Mesodermal cell (in vitro differentiated cells): ENCODE results near the gene CNBD2.
A peak's percentile ranks its signal among the peaks of the same experiment; 100 is the strongest.
"Not testable (repeated sequence)": the region's sequence is repeated elsewhere in the genome, so short reads cannot be mapped to it uniquely, and the experiment has no call there.

Source experiments
- H3K27ac ChIP-seq: 2 replicates; pipeline ENCODE4 v1.7.0; 2013; ENCODE audit warnings: mild to moderate bottlenecking, low read depth, low read length, moderate library complexity; ENCODE audit not compliant: severe bottlenecking
- H3K36me3 ChIP-seq: 2 replicates; pipeline ENCODE4 v1.7.1; 2013; ENCODE audit warnings: mild to moderate bottlenecking, low read length, moderate library complexity; ENCODE audit not compliant: control insufficient read depth, insufficient read depth
- H3K4me1 ChIP-seq: one replicate; pipeline ENCODE4 v1.7.1; 2013; ENCODE audit warnings: mild to moderate bottlenecking, low read length; ENCODE audit not compliant: insufficient read depth, control insufficient read depth, poor library complexity, severe bottlenecking
- H3K4me3 ChIP-seq: 2 replicates; pipeline ENCODE4 v1.7.0; 2013; ENCODE audit warnings: low read length, control low read depth, mild to moderate bottlenecking; ENCODE audit not compliant: insufficient read depth, poor library complexity, severe bottlenecking; ENCODE audit errors: extremely low read depth
- H3K9me3 ChIP-seq: 2 replicates; pipeline ENCODE4 v1.7.1; 2013; ENCODE audit warnings: mild to moderate bottlenecking, low read length, moderate library complexity; ENCODE audit not compliant: control insufficient read depth
- WGBS, 2 experiments: methylation state at CpG; one replicate each; pipeline ENCODE4 v1.1.5; 2013; ENCODE audit warnings: missing lambda C conversion rate in 2 of 2; ENCODE audit not compliant: insufficient coverage in 2 of 2; 5-methylcytosine and 5-hydroxymethylcytosine counted together

Gene CNBD2

GRCh38 chr20:36043892-36044515 is 75.6 kb downstream of the CNBD2 start:
- 94 to 96% methylated on average over 9 to 10 of the region's 10 CpGs for WGBS, 2 experiments
- Histone ChIP-seq H3K4me1 (no peaks in the 10 kb centered on the region), H3K4me3 (no peak overlapping the region), H3K27ac (no peak overlapping the region), H3K36me3 (peaks cover 15% of the 10 kb centered on the region), H3K9me3 (no peaks in the 10 kb centered on the region)

GRCh38 chr20:36045373-36045714 is 77.0 kb downstream of the CNBD2 start:
- Histone ChIP-seq H3K27ac (no peak overlapping the region), H3K4me1 (no peaks in the 10 kb centered on the region), H3K36me3 (peaks cover 15% of the 10 kb centered on the region), H3K9me3 (no peaks in the 10 kb centered on the region), H3K4me3 (no peak overlapping the region)
- WGBS, 2 experiments, result no CpG with 5 or more reads among the region's 2 CpGs

- not testable (repeated sequence) for H3K27ac ChIP-seq, H3K4me1 ChIP-seq, H3K9me3 ChIP-seq, H3K4me3 ChIP-seq
- WGBS, 2 experiments, result 85 to 100% methylated on average over 3 of the region's 4 CpGs
- H3K36me3 ChIP-seq, result peaks cover 12% of the 10 kb centered on the region
These were observed 77.8 kb downstream of the CNBD2 start for GRCh38 chr20:36046073-36046798.

- 0 to 14% methylated on average over 1 of the region's 2 CpGs for WGBS, 2 experiments
- not testable (repeated sequence) for H3K4me1 ChIP-seq, H3K9me3 ChIP-seq, H3K27ac ChIP-seq
- peaks cover 10% of the 10 kb centered on the region for H3K36me3 ChIP-seq
- H3K4me3 ChIP-seq, result peak overlapping the region; percentile 88
These were observed 81.0 kb downstream of the CNBD2 start for GRCh38 chr20:36049408-36049807.

- H3K4me1 ChIP-seq, result no peaks in the 10 kb centered on the region
- 3 to 10% methylated on average over 43 to 47 of the region's 75 CpGs for WGBS, 2 experiments
- H3K9me3 ChIP-seq, result no peaks in the 10 kb centered on the region
- peak overlapping the region; percentile 95 for H3K27ac ChIP-seq
- H3K36me3 ChIP-seq, result peaks cover 8% of the 10 kb centered on the region
- H3K4me3 ChIP-seq, result peak overlapping the region; percentile 88
These were observed 82.3 kb downstream of the CNBD2 start for GRCh38 chr20:36050436-36051317.

GRCh38 chr20:36051318-36052116 is 83.1 kb downstream of the CNBD2 start:
- Histone ChIP-seq H3K4me1 (no peaks in the 10 kb centered on the region), H3K36me3 (peaks cover 8% of the 10 kb centered on the region), H3K4me3 (peak overlapping the region; percentile 88), H3K9me3 (no peaks in the 10 kb centered on the region), H3K27ac (peak overlapping the region; percentile 95)
- 85 to 88% methylated on average over 13 of the region's 13 CpGs for WGBS, 2 experiments

GRCh38 chr20:36052117-36052513 is 83.7 kb downstream of the CNBD2 start:
- H3K4me3 ChIP-seq, result no peak overlapping the region
- H3K27ac ChIP-seq, result no peak overlapping the region

GRCh38 chr20:36053863-36054518 is 85.6 kb downstream of the CNBD2 start:
- not testable (repeated sequence) for H3K4me3 ChIP-seq
- WGBS, 2 experiments, result 87 to 89% methylated on average over 2 to 4 of the region's 9 CpGs

More at GRCh38 chr20:36052117-36052513, 83.7 kb downstream of the CNBD2 start:
- WGBS, 2 experiments, result 82 to 92% methylated on average over 2 to 3 of the region's 6 CpGs
- H3K9me3 ChIP-seq, result no peaks in the 10 kb centered on the region
- H3K36me3 ChIP-seq, result peaks cover 5% of the 10 kb centered on the region
- H3K4me1 ChIP-seq, result no peaks in the 10 kb centered on the region

GRCh38 chr20:36055145-36055544 is 86.8 kb downstream of the CNBD2 start:
- no CpG with 5 or more reads among the region's 4 CpGs for WGBS, 2 experiments
- H3K9me3 ChIP-seq, result no peaks in the 10 kb centered on the region
- no peaks in the 10 kb centered on the region for H3K36me3 ChIP-seq
- no peaks in the 10 kb centered on the region for H3K4me1 ChIP-seq
- H3K4me3 ChIP-seq, result no peak overlapping the region
- H3K27ac ChIP-seq, result no peak overlapping the region

More at GRCh38 chr20:36053863-36054518, 85.6 kb downstream of the CNBD2 start:
- not testable (repeated sequence) for H3K36me3 ChIP-seq, H3K4me1 ChIP-seq, H3K27ac ChIP-seq, H3K9me3 ChIP-seq

- no peaks in the 10 kb centered on the region for H3K36me3 ChIP-seq
- no peaks in the 10 kb centered on the region for H3K9me3 ChIP-seq
- no peak overlapping the region for H3K4me3 ChIP-seq
- no peak overlapping the region for H3K27ac ChIP-seq
- peaks cover 14% of the 10 kb centered on the region for H3K4me1 ChIP-seq
- 80 to 89% methylated on average over 1 of the region's 1 CpG for WGBS, 2 experiments
These were observed 92.3 kb downstream of the CNBD2 start for GRCh38 chr20:36060676-36061075.
